Ectodermal cell (in vitro differentiated cells): ENCODE results near the gene GON7.

Experiments
- H3K27ac ChIP-seq: 2 replicates; pipeline ENCODE4 v1.7.0; 2013; ENCODE audit warnings: mild to moderate bottlenecking, low read depth, low read length; ENCODE audit not compliant: insufficient read depth, poor library complexity, severe bottlenecking
- H3K27me3 ChIP-seq: 2 replicates; pipeline ENCODE4 v1.7.0; 2013; ENCODE audit warnings: mild to moderate bottlenecking, low read length; ENCODE audit not compliant: insufficient read depth, control insufficient read depth, poor library complexity, severe bottlenecking
- H3K36me3 ChIP-seq: one replicate; pipeline ENCODE4 v1.7.0; 2013; ENCODE audit warnings: low read length; ENCODE audit not compliant: control insufficient read depth, insufficient read depth
- H3K4me1 ChIP-seq: one replicate; pipeline ENCODE4 v1.7.0; 2013; ENCODE audit warnings: low read length; ENCODE audit not compliant: control insufficient read depth, insufficient read depth
- H3K4me3 ChIP-seq: 2 replicates; pipeline ENCODE4 v1.7.0; 2013; ENCODE audit warnings: low read depth, low read length, control low read depth; ENCODE audit not compliant: insufficient read depth
- H3K9me3 ChIP-seq: 2 replicates; pipeline ENCODE4 v1.7.0; 2013; ENCODE audit warnings: mild to moderate bottlenecking, low read length, moderate library complexity; ENCODE audit not compliant: control insufficient read depth
- WGBS, 2 experiments: methylation state at CpG; one replicate each; pipeline ENCODE4 v1.1.7; 2013; ENCODE audit warnings: missing lambda C conversion rate in 2 of 2; 5-methylcytosine and 5-hydroxymethylcytosine counted together

The GON7 gene

DNA sequence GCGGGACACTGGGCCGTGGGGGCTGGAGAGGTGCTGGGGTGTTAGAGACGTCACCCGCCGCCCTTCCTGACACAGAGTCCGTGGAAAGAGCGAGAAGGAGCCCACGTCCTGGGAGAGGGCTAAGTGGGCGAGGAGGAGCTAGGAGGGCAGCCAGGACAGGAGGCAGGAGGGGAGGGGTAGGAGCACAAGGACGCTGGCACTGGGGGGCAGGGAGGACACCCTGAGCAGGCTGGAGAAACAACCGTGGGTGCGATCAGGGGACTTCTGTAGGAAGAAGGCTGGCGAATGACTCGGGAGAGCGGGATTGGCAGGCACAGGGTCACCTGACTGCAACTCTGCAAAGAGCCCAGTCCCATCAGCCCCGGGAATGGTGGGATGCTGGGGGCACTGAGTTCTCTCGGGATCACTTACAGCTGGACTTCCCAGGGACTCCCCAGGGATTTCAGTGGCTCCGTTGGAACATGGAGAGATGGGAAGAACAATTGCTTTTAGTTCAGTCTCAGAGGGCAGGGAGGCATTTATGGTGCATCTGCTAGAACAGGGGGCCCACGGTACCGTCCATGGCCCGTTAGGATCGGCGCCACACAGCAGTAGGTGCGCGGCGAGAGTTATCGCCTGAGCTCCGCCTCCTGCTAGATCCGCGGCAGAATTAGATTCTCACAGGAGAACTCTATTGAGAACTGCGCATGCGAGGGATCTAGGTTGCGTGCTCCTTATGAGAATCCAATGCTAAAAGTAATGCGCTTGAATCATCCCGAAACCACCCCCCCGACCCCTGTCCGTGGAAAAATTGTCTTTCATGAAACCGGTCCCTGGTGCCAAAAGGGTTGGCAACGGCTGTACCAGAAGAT is 24.5 kb upstream of the GON7 start:
- H3K27me3 ChIP-seq: no peaks in the 10 kb centered on the region
- no peaks in the 10 kb centered on the region for H3K4me1 ChIP-seq
- peaks cover 18% of the 10 kb centered on the region for H3K36me3 ChIP-seq
- no peaks in the 10 kb centered on the region for H3K9me3 ChIP-seq
- no peak overlapping the region for H3K4me3 ChIP-seq
- WGBS, 2 experiments: 94 to 95% methylated on average over 39 of the region's 39 CpGs
- no peak overlapping the region for H3K27ac ChIP-seq

DNA sequence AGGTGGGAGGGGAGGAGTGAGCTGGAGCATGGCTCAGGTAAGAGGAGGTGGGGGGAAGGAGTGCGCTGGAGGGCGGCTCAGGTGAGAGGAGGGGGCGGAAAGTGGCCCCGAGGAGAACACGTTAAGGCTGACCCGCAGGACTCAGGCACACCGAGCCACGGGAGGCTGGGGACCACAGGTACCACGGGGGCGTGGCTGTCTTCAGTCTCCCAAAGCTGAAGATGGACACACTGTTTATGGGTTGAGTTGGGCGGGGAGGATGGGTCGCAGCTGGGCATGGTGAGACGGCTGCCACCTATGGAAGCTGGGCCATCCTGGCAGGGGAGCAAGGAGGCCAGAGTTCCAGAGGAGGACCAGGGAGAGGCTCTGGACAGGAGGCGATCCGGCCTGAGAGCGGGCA is 23.7 kb upstream of the GON7 start:
- WGBS, 2 experiments: 97% methylated on average over 16 of the region's 16 CpGs
- H3K27me3 ChIP-seq: no peaks in the 10 kb centered on the region
- no peaks in the 10 kb centered on the region for H3K9me3 ChIP-seq
- peaks cover 18% of the 10 kb centered on the region for H3K36me3 ChIP-seq
- H3K4me3 ChIP-seq: no peak overlapping the region
- H3K4me1 ChIP-seq: no peaks in the 10 kb centered on the region
- H3K27ac ChIP-seq: no peak overlapping the region

GRCh38 chr14:93228550-93228949 is 21.7 kb upstream of the GON7 start:
- WGBS, 2 experiments: 96 to 97% methylated on average over 7 to 8 of the region's 8 CpGs
- no peaks in the 10 kb centered on the region for H3K9me3 ChIP-seq
- no peaks in the 10 kb centered on the region for H3K4me1 ChIP-seq
- no peak overlapping the region for H3K27ac ChIP-seq
- no peak overlapping the region for H3K4me3 ChIP-seq
- no peaks in the 10 kb centered on the region for H3K27me3 ChIP-seq
- H3K36me3 ChIP-seq: peaks cover 18% of the 10 kb centered on the region

GRCh38 chr14:93223565-93223964 is 16.7 kb upstream of the GON7 start:
- 94 to 97% methylated on average over 27 of the region's 27 CpGs for WGBS, 2 experiments
- Histone ChIP-seq H3K36me3 (peaks cover 23% of the 10 kb centered on the region), H3K4me1 (no peaks in the 10 kb centered on the region), H3K27ac (no peak overlapping the region), H3K9me3 (no peaks in the 10 kb centered on the region), H3K4me3 (no peak overlapping the region), H3K27me3 (no peaks in the 10 kb centered on the region)

- Histone ChIP-seq H3K9me3 (no peaks in the 10 kb centered on the region), H3K27ac (no peak overlapping the region), H3K4me1 (no peaks in the 10 kb centered on the region), H3K4me3 (no peak overlapping the region), H3K27me3 (no peaks in the 10 kb centered on the region), H3K36me3 (peaks cover 18% of the 10 kb centered on the region)
These were observed 13.6 kb upstream of the GON7 start for GRCh38 chr14:93220509-93220908.

DNA sequence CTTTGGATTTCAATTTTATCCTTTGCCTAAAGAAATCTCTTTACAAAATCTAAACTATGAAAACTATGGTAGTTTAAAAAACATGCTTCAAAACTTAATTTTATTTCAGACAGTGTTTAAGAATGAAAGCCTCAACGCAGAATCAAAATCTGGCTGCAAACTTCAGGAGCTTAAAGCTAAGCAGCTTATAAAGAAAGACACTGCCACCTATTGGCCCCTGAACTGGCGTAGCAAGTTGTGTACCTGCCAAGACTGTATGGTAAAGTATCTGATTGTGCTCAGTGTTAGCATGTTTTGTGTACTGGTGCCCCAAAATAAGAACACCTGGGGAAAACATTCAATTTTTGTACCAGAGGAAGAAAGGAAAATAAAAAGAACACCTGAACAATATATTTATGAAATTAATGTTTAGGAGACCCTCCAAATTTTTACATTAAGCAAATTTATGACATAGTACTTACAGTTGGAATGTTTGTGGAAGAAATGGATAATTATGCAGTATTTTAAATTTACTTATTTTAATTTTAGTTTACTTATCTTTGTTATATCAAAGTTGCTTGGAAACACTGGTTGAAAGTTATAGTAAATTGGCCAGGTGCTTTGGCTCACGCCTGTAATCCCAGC is 12.3 kb upstream of the GON7 start:
- Histone ChIP-seq H3K36me3 (peaks cover 30% of the 10 kb centered on the region), H3K4me1 (no peaks in the 10 kb centered on the region), H3K27me3 (no peaks in the 10 kb centered on the region), H3K27ac (no peak overlapping the region), H3K4me3 (no peak overlapping the region), H3K9me3 (no peaks in the 10 kb centered on the region)
- WGBS, 2 experiments: 86 to 88% methylated on average over 3 of the region's 3 CpGs

GRCh38 chr14:93214598-93214997 is 7.7 kb upstream of the GON7 start:
- Histone ChIP-seq H3K27me3 (no peaks in the 10 kb centered on the region), H3K36me3 (peaks cover 31% of the 10 kb centered on the region), H3K4me1 (no peaks in the 10 kb centered on the region), H3K27ac (no peak overlapping the region), H3K9me3 (no peaks in the 10 kb centered on the region), H3K4me3 (no peak overlapping the region)
- 96 to 100% methylated on average over 2 of the region's 2 CpGs for WGBS, 2 experiments

- no peak overlapping the region for H3K27ac ChIP-seq
- peaks cover 11% of the 10 kb centered on the region for H3K4me1 ChIP-seq
- no peak overlapping the region for H3K4me3 ChIP-seq
- H3K27me3 ChIP-seq: no peaks in the 10 kb centered on the region
- WGBS, 2 experiments: 88 to 89% methylated on average over 3 of the region's 3 CpGs
- H3K9me3 ChIP-seq: no peaks in the 10 kb centered on the region
- peaks cover 31% of the 10 kb centered on the region for H3K36me3 ChIP-seq
These were observed 5.6 kb upstream of the GON7 start for GRCh38 chr14:93212432-93212831.

DNA sequence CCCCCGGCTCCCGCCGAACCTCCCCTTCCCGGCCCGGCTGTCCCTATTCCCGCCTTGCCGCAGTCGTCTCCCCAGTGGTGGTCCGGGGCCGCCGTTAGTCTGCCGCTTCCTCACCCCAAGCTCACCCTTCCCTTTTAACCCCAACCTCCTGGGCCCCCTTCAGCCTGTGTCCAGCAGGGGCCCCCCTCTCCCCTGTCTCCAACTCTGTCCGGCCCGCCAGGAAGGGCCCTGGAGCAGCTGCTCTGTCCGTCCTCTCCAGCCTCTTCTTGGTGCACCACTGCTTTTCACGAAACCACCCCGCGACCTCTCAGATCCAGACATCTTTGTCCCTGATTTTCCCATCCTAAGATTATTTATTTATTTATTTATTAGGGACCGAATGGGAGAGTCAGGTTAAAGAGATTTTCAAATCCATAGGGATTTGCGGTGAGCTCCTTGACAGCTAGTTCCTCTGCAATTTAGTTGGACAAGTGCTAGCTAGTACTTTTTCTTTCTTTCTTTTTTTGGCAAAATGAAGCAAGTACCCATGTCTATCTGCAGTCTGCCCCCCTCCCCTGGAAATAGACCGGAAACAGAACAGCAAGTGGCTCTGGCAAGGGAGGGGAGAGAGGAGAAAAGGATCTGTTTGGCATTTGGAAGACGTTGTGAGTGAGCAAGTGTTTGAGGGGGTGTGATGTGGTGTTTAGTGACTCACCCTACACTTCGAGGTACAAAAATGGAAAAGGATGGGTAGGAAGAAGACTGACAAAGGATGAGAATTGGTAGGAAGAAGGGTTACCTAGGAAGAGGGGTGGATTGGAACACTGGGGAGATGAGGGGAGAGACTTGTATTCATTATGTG is 823 bp upstream of the GON7 start:
- WGBS, 2 experiments: 0 to 1% methylated on average over 21 to 23 of the region's 23 CpGs
- Histone ChIP-seq H3K9me3 (no peaks in the 10 kb centered on the region), H3K4me1 (peaks cover 15% of the 10 kb centered on the region), H3K27me3 (no peaks in the 10 kb centered on the region), H3K27ac (peak overlapping the region; percentile 68), H3K4me3 (peak overlapping the region; percentile 86), H3K36me3 (peaks cover 6% of the 10 kb centered on the region)

- Histone ChIP-seq H3K27ac (no peak overlapping the region), H3K4me3 (no peak overlapping the region), H3K9me3 (no peaks in the 10 kb centered on the region), H3K36me3 (no peaks in the 10 kb centered on the region), H3K4me1 (peaks cover 4% of the 10 kb centered on the region), H3K27me3 (no peaks in the 10 kb centered on the region)
- 90 to 97% methylated on average over 6 of the region's 7 CpGs for WGBS, 2 experiments
These were observed 5.6 kb downstream of the GON7 start for GRCh38 chr14:93201155-93201704.
